Karpas-422 (cell line): ENCODE data around the gene ADIPOQ. TPM values are rescaled to one million over a fixed set of nuclear protein-coding genes. Genes with fewer than 3 reads are reported as not detected.
A peak's percentile ranks its signal among the peaks of the same experiment; 100 is the strongest.
"Not testable (repeated sequence)": the region's sequence is repeated elsewhere in the genome, so short reads cannot be mapped to it uniquely, and the experiment has no call there.

Experiments
- DNase-seq: peaks from one replicate; pipeline ENCODE4 v3.0.0-alpha.2; 2015
- H2AFZ ChIP-seq: fragments of 200-600 bp; sonication (generic); 2 replicates; pipeline ENCODE4 v1.6.1; 2014; ENCODE audit warnings: antibody characterized with exemption, low read length, mixed read lengths
- H3K27ac ChIP-seq: fragments of 200-600 bp; sonication (generic); 2 replicates; pipeline ENCODE4 v1.5.1; 2014; ENCODE audit warnings: mild to moderate bottlenecking, low read length, moderate library complexity
- H3K27me3 ChIP-seq: fragments of 200-600 bp; sonication (generic); 2 replicates; pipeline ENCODE4 v1.6.1; 2014; ENCODE audit warnings: low read length, mixed read lengths
- H3K36me3 ChIP-seq: fragments of 200-600 bp; sonication (generic); 2 replicates; pipeline ENCODE4 v1.6.1; 2014; ENCODE audit warnings: low read length, mixed read lengths; ENCODE audit not compliant: insufficient read depth
- H3K4me1 ChIP-seq: fragments of 200-600 bp; sonication (generic); 2 replicates; pipeline ENCODE4 v1.6.1; 2014; ENCODE audit warnings: mild to moderate bottlenecking, low read length, mixed read lengths
- H3K4me2 ChIP-seq: fragments of 200-600 bp; sonication (generic); 2 replicates; pipeline ENCODE4 v1.6.1; 2014; ENCODE audit warnings: low read length, low read depth, mild to moderate bottlenecking; ENCODE audit not compliant: poor library complexity, severe bottlenecking
- H3K4me3 ChIP-seq: fragments of 200-600 bp; sonication (generic); 2 replicates; pipeline ENCODE4 v1.5.1; 2014; ENCODE audit warnings: mild to moderate bottlenecking, antibody characterized with exemption, low read length, mixed read lengths
- H3K79me2 ChIP-seq: fragments of 200-600 bp; sonication (generic); 2 replicates; pipeline ENCODE4 v1.6.1; 2014; ENCODE audit warnings: mild to moderate bottlenecking, low read length, mixed read lengths
- H3K9ac ChIP-seq: fragments of 200-600 bp; sonication (generic); 2 replicates; pipeline ENCODE4 v1.6.0; 2014; ENCODE audit warnings: low read length
- H3K9me2 ChIP-seq: fragments of 200-600 bp; sonication (generic), shearing (Covaris generic); replicated peaks from 2 replicates; pipeline ENCODE4 v1.6.0; 2014; ENCODE audit warnings: mild to moderate bottlenecking, low read length, moderate library complexity; ENCODE audit not compliant: insufficient read depth
- H3K9me3 ChIP-seq: fragments of 300-700, 200-600 bp; sonication (generic); 2 replicates; pipeline ENCODE4 v1.6.1; 2014; ENCODE audit warnings: low read length, mixed read lengths
- H4K20me1 ChIP-seq: fragments of 200-600 bp; sonication (generic); 2 replicates; pipeline ENCODE4 v1.6.1; 2014; ENCODE audit warnings: mild to moderate bottlenecking, antibody characterized with exemption, low read length, low read depth; ENCODE audit not compliant: insufficient read depth
- total RNA-seq: library from RNA; depleted of rRNA; stranded (reverse); fragments of >200 nt; shearing (Covaris generic); gene quantifications from 2 replicates; pipeline ENCODE4 v1.2.3, GENCODE V29; 2014; ENCODE audit warnings: low replicate concordance; rRNA removed

Gene ADIPOQ
- not detected in 2 replicates for total RNA-seq

- Histone ChIP-seq H3K36me3 (no peaks in the 10 kb centered on the region), H3K4me2 (no peak within 1 kb of the TSS), H2AFZ (no peak within 1 kb of the TSS), H4K20me1 (no peaks in the 10 kb centered on the region), H3K9me3 (no peaks in the 10 kb centered on the region), H3K9ac (no peak within 1 kb of the TSS), H3K4me3 (no peak within 1 kb of the TSS), H3K27ac (no peak within 1 kb of the TSS), H3K9me2 (no peaks in the 10 kb centered on the region), H3K27me3 (no peaks in the 10 kb centered on the region), H3K4me1 (no peaks in the 10 kb centered on the region), H3K79me2 (no peaks in the 10 kb centered on the region)
- no peak for DNase-seq
Observed at GRCh38 chr3:186842426-186843038, at the start of gene ADIPOQ. Gene ADIPOQ (plus strand): TSS chr3:186842710. CDS start chr3:186853059, 10,349 bp downstream.

- no peaks in the 10 kb centered on the region for H4K20me1 ChIP-seq
- peaks cover 31% of the 10 kb centered on the region for H3K79me2 ChIP-seq
- H3K4me3 ChIP-seq = no peak overlapping the region
- H3K27ac ChIP-seq = no peak overlapping the region
- DNase-seq = no peak
- H3K36me3 ChIP-seq = peaks cover 76% of the 10 kb centered on the region
- no peaks in the 10 kb centered on the region for H3K27me3 ChIP-seq
- no peaks in the 10 kb centered on the region for H3K4me1 ChIP-seq
- no peak overlapping the region for H3K4me2 ChIP-seq
- H2AFZ ChIP-seq = no peak overlapping the region
- no peak overlapping the region for H3K9ac ChIP-seq
- H3K9me2 ChIP-seq = no peaks in the 10 kb centered on the region
- no peaks in the 10 kb centered on the region for H3K9me3 ChIP-seq
Observed at GRCh38 chr3:186798239-186798874, 44.2 kb upstream of the ADIPOQ start.

GRCh38 chr3:186800285-186800684 lies 42.2 kb upstream of the ADIPOQ start:
- H3K79me2 ChIP-seq = peaks cover 43% of the 10 kb centered on the region
- no peaks in the 10 kb centered on the region for H3K27me3 ChIP-seq
- H3K9me2 ChIP-seq = no peaks in the 10 kb centered on the region
- H3K4me3 ChIP-seq = no peak overlapping the region
- peaks cover 73% of the 10 kb centered on the region; the same call in 1 of the 2 replicates for H3K36me3 ChIP-seq
- no peak overlapping the region for H3K9ac ChIP-seq
- H4K20me1 ChIP-seq = no peaks in the 10 kb centered on the region
- no peak for DNase-seq
- no peak overlapping the region for H2AFZ ChIP-seq
- no peaks in the 10 kb centered on the region for H3K9me3 ChIP-seq
- peaks cover 12% of the 10 kb centered on the region for H3K4me1 ChIP-seq
- H3K4me2 ChIP-seq = no peak overlapping the region
- no peak overlapping the region for H3K27ac ChIP-seq

- no peak overlapping the region for H3K9ac ChIP-seq
- H3K4me1 ChIP-seq = peaks cover 26% of the 10 kb centered on the region
- H3K27ac ChIP-seq = no peak overlapping the region
- H3K36me3 ChIP-seq = peaks cover 57% of the 10 kb centered on the region; the same call in 1 of the 2 replicates
- no peak overlapping the region for H3K4me2 ChIP-seq
- DNase-seq = peak; percentile 40
- H3K9me2 ChIP-seq = no peaks in the 10 kb centered on the region
- no peak overlapping the region for H2AFZ ChIP-seq
- no peaks in the 10 kb centered on the region for H3K9me3 ChIP-seq
- H3K27me3 ChIP-seq = no peaks in the 10 kb centered on the region
- peaks cover 52% of the 10 kb centered on the region for H3K79me2 ChIP-seq
- H4K20me1 ChIP-seq = no peaks in the 10 kb centered on the region
- H3K4me3 ChIP-seq = no peak overlapping the region
Observed at GRCh38 chr3:186802701-186803100, 39.8 kb upstream of the ADIPOQ start.

GRCh38 chr3:186803447-186803846 lies 39.1 kb upstream of the ADIPOQ start:
- Histone ChIP-seq H3K36me3 (peaks cover 51% of the 10 kb centered on the region; the same call in 1 of the 2 replicates), H3K4me1 (peaks cover 26% of the 10 kb centered on the region), H3K79me2 (peaks cover 45% of the 10 kb centered on the region)
- not testable (repeated sequence) for H4K20me1 ChIP-seq, H3K4me2 ChIP-seq, H2AFZ ChIP-seq, H3K27ac ChIP-seq, H3K27me3 ChIP-seq, DNase-seq, H3K9ac ChIP-seq, H3K4me3 ChIP-seq, H3K9me3 ChIP-seq, H3K9me2 ChIP-seq

- peak within 1 kb of the TSS; percentile 80 for H2AFZ ChIP-seq
- peak; percentile 97 for DNase-seq
- H3K4me3 ChIP-seq = peak within 1 kb of the TSS; percentile 79
- peak within 1 kb of the TSS; percentile 85 for H3K9ac ChIP-seq
- peaks cover 24% of the 10 kb centered on the region; the same call in 1 of the 2 replicates for H3K36me3 ChIP-seq
- H4K20me1 ChIP-seq = no peaks in the 10 kb centered on the region
- peaks cover 30% of the 10 kb centered on the region for H3K79me2 ChIP-seq
- H3K4me1 ChIP-seq = peaks cover 26% of the 10 kb centered on the region
- H3K27me3 ChIP-seq = no peaks in the 10 kb centered on the region
- no peaks in the 10 kb centered on the region for H3K9me2 ChIP-seq
- peak within 1 kb of the TSS; percentile 78 for H3K4me2 ChIP-seq
- H3K9me3 ChIP-seq = no peaks in the 10 kb centered on the region
- peak within 1 kb of the TSS; percentile 79 for H3K27ac ChIP-seq
Observed at GRCh38 chr3:186806089-186807055, 36.1 kb upstream of the ADIPOQ start, which contains the start of gene RFC4. Gene RFC4 (minus strand): TSS chr3:186806482. CDS start chr3:186804713, 1,769 bp downstream.

GRCh38 chr3:186807231-186807630 lies 35.3 kb upstream of the ADIPOQ start:
- H3K9me3 ChIP-seq = no peaks in the 10 kb centered on the region
- peak; percentile 70 for DNase-seq
- no peaks in the 10 kb centered on the region for H3K27me3 ChIP-seq
- no peaks in the 10 kb centered on the region for H3K9me2 ChIP-seq
- peak overlapping the region; percentile 85 for H3K9ac ChIP-seq
- H3K36me3 ChIP-seq = peaks cover 22% of the 10 kb centered on the region; the same call in 1 of the 2 replicates
- H3K4me3 ChIP-seq = peak overlapping the region; percentile 79
- H3K4me1 ChIP-seq = peaks cover 26% of the 10 kb centered on the region
- H3K27ac ChIP-seq = peak overlapping the region; percentile 79
- peak overlapping the region; percentile 80; the same call in 1 of the 2 replicates for H2AFZ ChIP-seq
- H4K20me1 ChIP-seq = no peaks in the 10 kb centered on the region
- peaks cover 28% of the 10 kb centered on the region for H3K79me2 ChIP-seq
- peak overlapping the region; percentile 78 for H3K4me2 ChIP-seq
